ENCODE measurements around the gene MAOA.
"Not testable (repeated sequence)": the region's sequence is repeated elsewhere in the genome, so short reads cannot be mapped to it uniquely, and the experiment has no call there.

MAOA gene

DNA sequence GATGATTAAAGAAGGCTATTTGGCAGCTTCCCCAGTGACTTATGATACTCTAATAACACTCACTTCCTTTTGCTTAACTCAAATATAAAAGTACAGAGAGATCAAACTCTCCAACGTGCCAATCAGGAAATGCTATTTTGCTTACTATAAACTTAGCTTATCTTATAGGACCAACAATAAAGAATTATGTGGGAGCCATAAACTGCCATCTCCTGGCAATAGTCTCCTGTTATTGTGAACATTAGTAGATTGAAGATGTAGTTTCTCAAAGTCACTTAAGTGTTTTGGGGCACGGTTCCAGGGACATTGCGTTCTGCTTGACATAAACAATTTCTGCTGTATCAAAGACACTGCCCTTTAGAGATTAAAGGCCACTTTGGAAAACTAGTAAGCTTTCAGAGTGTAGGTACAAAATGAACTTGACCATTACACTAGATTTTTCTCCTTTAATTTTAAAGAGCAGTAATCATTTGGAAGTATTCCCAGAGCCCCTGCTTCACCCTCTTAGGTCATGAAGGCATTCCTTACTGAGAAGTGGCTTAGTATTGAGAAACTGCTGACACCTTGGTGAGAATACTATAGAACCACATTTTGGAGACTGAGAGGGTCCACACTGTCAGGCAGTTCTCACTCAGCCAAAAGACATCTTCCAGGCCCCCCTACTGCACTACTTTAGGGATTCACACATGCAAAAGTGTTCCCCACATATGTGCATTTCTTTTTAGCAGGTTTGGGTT, 51.9 kb downstream of the MAOA start:
- TF ChIP-seq PAX5 (IDR thresholded peaks at IDR 0.05; ENCODE audit: insufficient read depth, low read length, severe bottlenecking) (no peak), TAF1 (IDR thresholded peaks at IDR 0.05; ENCODE audit: low read depth, low read length) (no peak), POU2F2 (IDR thresholded peaks at IDR 0.05; ENCODE audit: low read depth, low read length) (no peak), SPI1 (IDR thresholded peaks at IDR 0.05; ENCODE audit: low read depth, low read length) (no peak), POLR2A (IDR thresholded peaks at IDR 0.05; ENCODE audit: low read depth, low read length) (no peak), POLR2AphosphoS5 (IDR thresholded peaks at IDR 0.05; ENCODE audit: low read depth, low read length) (no peak)
- DNase-seq (ENCODE audit: insufficient read length, low spot score), result no peak
- no peak for FAIRE-seq

- no peak for DNase-seq (ENCODE audit: insufficient read length, low spot score)
- TF ChIP-seq POLR2A (IDR thresholded peaks at IDR 0.05; ENCODE audit: low read depth, low read length) (no peak), PAX5 (IDR thresholded peaks at IDR 0.05; ENCODE audit: insufficient read depth, low read length, severe bottlenecking) (no peak), POU2F2 (IDR thresholded peaks at IDR 0.05; ENCODE audit: low read depth, low read length) (no peak), POLR2AphosphoS5 (IDR thresholded peaks at IDR 0.05; ENCODE audit: low read depth, low read length) (no peak), TAF1 (IDR thresholded peaks at IDR 0.05; ENCODE audit: low read depth, low read length) (no peak), SPI1 (IDR thresholded peaks at IDR 0.05; ENCODE audit: low read depth, low read length) (no peak)
- FAIRE-seq, result no peak
These were observed 60.0 kb downstream of the MAOA start for GRCh38 chrX:43716144-43716543.

GRCh38 chrX:43716696-43717095, 60.6 kb downstream of the MAOA start:
- DNase-seq (ENCODE audit: insufficient read length, low spot score) (no peak), FAIRE-seq (no peak)
- TF ChIP-seq TAF1 (IDR thresholded peaks at IDR 0.05; ENCODE audit: low read depth, low read length) (no peak), POLR2AphosphoS5 (IDR thresholded peaks at IDR 0.05; ENCODE audit: low read depth, low read length) (no peak), POLR2A (IDR thresholded peaks at IDR 0.05; ENCODE audit: low read depth, low read length) (no peak), PAX5 (IDR thresholded peaks at IDR 0.05; ENCODE audit: insufficient read depth, low read length, severe bottlenecking) (no peak), SPI1 (IDR thresholded peaks at IDR 0.05; ENCODE audit: low read depth, low read length) (no peak), POU2F2 (IDR thresholded peaks at IDR 0.05; ENCODE audit: low read depth, low read length) (no peak)

DNA sequence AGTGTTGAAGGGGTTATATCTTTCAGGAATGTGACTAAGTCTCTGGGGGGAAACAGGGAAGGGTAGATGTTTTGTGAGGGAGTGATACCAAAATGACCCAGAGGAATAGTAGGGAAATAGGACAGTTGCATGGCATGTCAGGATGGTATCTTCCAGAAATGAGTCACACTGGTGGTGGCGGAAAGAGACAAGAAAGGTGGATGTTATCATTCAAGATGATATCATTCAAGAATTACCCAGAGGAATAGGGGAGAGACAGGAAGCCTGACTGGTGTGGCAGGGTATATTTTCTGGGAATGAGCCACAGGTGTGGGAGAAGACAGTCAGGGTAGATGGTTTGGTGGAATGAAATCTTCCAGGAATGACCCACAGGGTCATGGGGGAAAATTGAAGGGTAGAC, 61.1 kb downstream of the MAOA start:
- no peak for FAIRE-seq
- no peak for DNase-seq (ENCODE audit: insufficient read length, low spot score)
- TF ChIP-seq POLR2A (IDR thresholded peaks at IDR 0.05; ENCODE audit: low read depth, low read length) (no peak), SPI1 (IDR thresholded peaks at IDR 0.05; ENCODE audit: low read depth, low read length) (no peak), TAF1 (IDR thresholded peaks at IDR 0.05; ENCODE audit: low read depth, low read length) (no peak), PAX5 (IDR thresholded peaks at IDR 0.05; ENCODE audit: insufficient read depth, low read length, severe bottlenecking) (no peak), POU2F2 (IDR thresholded peaks at IDR 0.05; ENCODE audit: low read depth, low read length) (no peak), POLR2AphosphoS5 (IDR thresholded peaks at IDR 0.05; ENCODE audit: low read depth, low read length) (no peak)

GRCh38 chrX:43718081-43718480, 62.0 kb downstream of the MAOA start:
- FAIRE-seq (no peak), DNase-seq (ENCODE audit: insufficient read length, low spot score) (no peak)
- TF ChIP-seq SPI1 (IDR thresholded peaks at IDR 0.05; ENCODE audit: low read depth, low read length), result no peak
- TF ChIP-seq PAX5 (IDR thresholded peaks at IDR 0.05; ENCODE audit: insufficient read depth, low read length, severe bottlenecking), result no peak
- TF ChIP-seq TAF1 (IDR thresholded peaks at IDR 0.05; ENCODE audit: low read depth, low read length), result no peak
- no peak for TF ChIP-seq POU2F2 (IDR thresholded peaks at IDR 0.05; ENCODE audit: low read depth, low read length)
- TF ChIP-seq POLR2AphosphoS5 (IDR thresholded peaks at IDR 0.05; ENCODE audit: low read depth, low read length), result no peak
- TF ChIP-seq POLR2A (IDR thresholded peaks at IDR 0.05; ENCODE audit: low read depth, low read length), result no peak

DNA sequence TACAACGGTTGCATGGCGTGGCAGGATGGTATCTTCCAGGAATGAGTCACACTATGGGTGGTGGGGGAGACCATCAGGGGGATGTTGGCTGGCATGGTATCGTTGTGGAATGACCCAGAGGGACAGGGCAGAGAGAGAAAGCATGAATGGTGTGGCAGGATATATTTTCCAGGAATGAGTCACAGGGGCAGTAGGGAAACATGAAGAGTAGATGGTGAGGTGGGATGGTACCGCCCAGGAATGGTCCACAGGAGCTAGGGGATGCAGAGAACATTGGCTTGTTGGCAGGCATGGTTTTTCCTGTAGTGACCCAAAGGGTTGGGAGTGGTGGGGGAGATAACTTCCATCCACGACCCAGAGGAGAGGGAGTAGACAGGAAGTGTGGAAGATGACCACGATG, 62.4 kb downstream of the MAOA start:
- no peak for DNase-seq (ENCODE audit: insufficient read length, low spot score)
- TF ChIP-seq POLR2AphosphoS5 (IDR thresholded peaks at IDR 0.05; ENCODE audit: low read depth, low read length) (no peak), POLR2A (IDR thresholded peaks at IDR 0.05; ENCODE audit: low read depth, low read length) (no peak), PAX5 (IDR thresholded peaks at IDR 0.05; ENCODE audit: insufficient read depth, low read length, severe bottlenecking) (no peak)
- no peak for FAIRE-seq

DNA sequence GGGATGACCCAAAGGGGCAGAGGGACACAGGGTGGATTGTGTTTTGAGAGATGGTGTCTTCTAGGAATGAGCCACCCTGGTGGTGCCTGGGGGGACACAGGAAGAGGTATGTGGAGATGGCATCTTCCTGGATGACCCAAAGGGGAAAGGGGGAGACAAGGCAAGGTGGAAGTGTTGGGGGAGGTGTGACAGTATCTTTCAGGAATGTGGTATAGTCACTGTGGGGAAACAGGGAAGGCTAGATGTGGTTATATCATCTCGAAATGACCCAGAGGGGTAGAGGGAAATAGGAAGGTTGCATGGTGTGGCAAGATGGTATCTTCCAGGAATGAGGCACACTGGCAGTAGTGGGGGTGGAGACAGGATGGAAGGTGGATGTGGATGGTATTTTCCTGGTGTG, 62.9 kb downstream of the MAOA start:
- DNase-seq (ENCODE audit: insufficient read length, low spot score), result no peak
- FAIRE-seq, result no peak

DNA sequence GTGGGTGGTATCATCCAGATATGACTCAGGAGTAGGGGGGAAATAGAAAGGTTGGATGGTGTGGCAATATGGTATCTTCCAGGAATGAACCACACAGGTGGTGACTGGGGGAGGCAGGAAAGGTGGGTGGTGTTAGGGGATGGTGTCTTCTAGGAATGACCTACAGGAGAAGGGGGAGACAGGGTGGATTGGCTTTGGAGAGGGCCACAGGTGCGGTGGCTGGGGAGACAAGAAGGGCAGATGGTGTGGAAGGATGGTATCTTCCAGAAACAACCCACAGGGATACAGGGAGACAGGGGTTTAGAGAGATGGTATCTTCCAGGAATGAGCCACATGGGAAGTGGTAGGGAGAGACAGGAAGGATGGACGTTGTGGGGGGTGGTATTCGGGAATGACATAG, 64.0 kb downstream of the MAOA start:
- TF ChIP-seq SPI1 (IDR thresholded peaks at IDR 0.05; ENCODE audit: low read depth, low read length) (no peak), TAF1 (IDR thresholded peaks at IDR 0.05; ENCODE audit: low read depth, low read length) (no peak), POU2F2 (IDR thresholded peaks at IDR 0.05; ENCODE audit: low read depth, low read length) (no peak), PAX5 (IDR thresholded peaks at IDR 0.05; ENCODE audit: insufficient read depth, low read length, severe bottlenecking) (no peak), POLR2AphosphoS5 (IDR thresholded peaks at IDR 0.05; ENCODE audit: low read depth, low read length) (no peak), POLR2A (IDR thresholded peaks at IDR 0.05; ENCODE audit: low read depth, low read length) (no peak)
- DNase-seq (ENCODE audit: insufficient read length, low spot score) (no peak), FAIRE-seq (no peak)

More for the DNA sequence above, 62.9 kb downstream of the MAOA start:
- TF ChIP-seq POU2F2 (IDR thresholded peaks at IDR 0.05; ENCODE audit: low read depth, low read length), result no peak
- no peak for TF ChIP-seq POLR2A (IDR thresholded peaks at IDR 0.05; ENCODE audit: low read depth, low read length)

DNA sequence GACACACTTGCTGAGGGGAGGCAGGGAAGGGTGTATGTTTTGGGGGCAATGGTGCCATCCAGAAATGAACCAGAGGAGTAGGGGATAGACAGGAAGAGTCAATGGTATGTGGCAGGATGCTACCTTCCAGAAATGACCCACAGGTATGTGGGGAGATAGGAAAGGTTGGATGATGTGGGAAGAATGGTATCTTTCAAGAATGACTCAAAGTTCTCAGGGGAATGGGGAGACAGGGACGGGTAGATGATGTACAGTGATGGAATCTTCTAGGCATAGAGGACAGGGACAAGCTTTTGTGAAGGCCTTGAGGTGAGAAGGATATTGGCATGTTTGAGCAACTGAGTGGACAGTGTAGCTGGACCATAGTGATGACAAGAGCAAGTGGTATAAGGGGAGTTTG, 64.9 kb downstream of the MAOA start:
- DNase-seq (ENCODE audit: insufficient read length, low spot score) (no peak), FAIRE-seq (no peak)
- TF ChIP-seq SPI1 (IDR thresholded peaks at IDR 0.05; ENCODE audit: low read depth, low read length), result no peak
- no peak for TF ChIP-seq PAX5 (IDR thresholded peaks at IDR 0.05; ENCODE audit: insufficient read depth, low read length, severe bottlenecking)
- TF ChIP-seq POU2F2 (IDR thresholded peaks at IDR 0.05; ENCODE audit: low read depth, low read length), result no peak
- no peak for TF ChIP-seq POLR2A (IDR thresholded peaks at IDR 0.05; ENCODE audit: low read depth, low read length)
- TF ChIP-seq TAF1 (IDR thresholded peaks at IDR 0.05; ENCODE audit: low read depth, low read length), result no peak
- TF ChIP-seq POLR2AphosphoS5 (IDR thresholded peaks at IDR 0.05; ENCODE audit: low read depth, low read length), result no peak

DNA sequence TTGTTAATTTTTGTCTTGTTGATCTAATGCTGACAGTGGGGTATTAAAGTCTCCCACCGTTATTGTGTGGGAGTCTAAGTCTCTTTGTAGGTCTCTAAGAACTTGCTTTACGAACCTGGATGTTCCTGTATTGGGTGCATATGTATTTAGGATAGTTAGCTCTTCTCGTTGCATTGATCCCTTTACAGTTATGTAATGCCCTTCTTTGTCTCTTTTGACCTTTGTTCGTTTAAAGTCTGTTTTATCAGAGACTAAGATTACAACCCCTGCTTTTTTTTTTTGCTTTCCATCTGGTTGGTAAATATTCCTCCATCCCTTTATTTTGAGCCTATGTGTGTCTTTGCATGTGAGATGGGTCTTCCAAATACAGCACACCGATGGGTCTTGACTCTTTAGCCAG, 69.1 kb downstream of the MAOA start:
- FAIRE-seq; DNase-seq (ENCODE audit: insufficient read length, low spot score): not testable (repeated sequence)

DNA sequence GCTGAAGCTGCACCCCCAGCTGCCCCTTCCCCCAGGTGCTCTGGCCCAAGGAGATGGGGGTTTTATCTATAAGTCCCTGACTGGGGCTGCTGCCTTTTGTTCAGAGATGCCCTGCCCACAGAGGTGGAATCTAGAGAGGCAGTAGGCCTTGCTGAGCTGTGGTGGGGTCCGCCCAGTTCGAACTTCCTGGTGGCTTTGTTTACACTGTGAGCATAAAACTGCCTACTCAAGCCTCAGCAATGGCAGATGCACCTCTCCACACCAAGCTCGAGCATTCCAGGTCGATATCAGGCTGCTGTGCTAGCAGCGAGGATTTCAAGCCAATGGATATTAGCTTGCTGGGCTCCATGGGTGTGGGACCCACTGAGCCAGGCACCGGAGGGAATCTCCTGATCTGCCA, 71.2 kb downstream of the MAOA start:
- FAIRE-seq; DNase-seq (ENCODE audit: insufficient read length, low spot score): not testable (repeated sequence)
